ENCODE results near the gene TEX19.

TEX19 gene

GRCh38 chr17:82330322-82331239 lies 28.5 kb upstream of the TEX19 start:
- TF ChIP-seq, protein P1, sequence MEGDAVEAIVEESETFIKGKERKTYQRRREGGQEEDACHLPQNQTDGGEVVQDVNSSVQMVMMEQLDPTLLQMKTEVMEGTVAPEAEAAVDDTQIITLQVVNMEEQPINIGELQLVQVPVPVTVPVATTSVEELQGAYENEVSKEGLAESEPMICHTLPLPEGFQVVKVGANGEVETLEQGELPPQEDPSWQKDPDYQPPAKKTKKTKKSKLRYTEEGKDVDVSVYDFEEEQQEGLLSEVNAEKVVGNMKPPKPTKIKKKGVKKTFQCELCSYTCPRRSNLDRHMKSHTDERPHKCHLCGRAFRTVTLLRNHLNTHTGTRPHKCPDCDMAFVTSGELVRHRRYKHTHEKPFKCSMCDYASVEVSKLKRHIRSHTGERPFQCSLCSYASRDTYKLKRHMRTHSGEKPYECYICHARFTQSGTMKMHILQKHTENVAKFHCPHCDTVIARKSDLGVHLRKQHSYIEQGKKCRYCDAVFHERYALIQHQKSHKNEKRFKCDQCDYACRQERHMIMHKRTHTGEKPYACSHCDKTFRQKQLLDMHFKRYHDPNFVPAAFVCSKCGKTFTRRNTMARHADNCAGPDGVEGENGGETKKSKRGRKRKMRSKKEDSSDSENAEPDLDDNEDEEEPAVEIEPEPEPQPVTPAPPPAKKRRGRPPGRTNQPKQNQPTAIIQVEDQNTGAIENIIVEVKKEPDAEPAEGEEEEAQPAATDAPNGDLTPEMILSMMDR (IDR thresholded peaks at IDR 0.05): no peak
- Mint-ChIP-seq H3K4me1 (peaks cover 46% of the 10 kb centered on the region), H3K9me3 (no peaks in the 10 kb centered on the region), H3K4me3 (no peak overlapping the region), H3K36me3 (ENCODE audit: low read depth) (no peaks in the 10 kb centered on the region), H3K27ac (no peak overlapping the region), H3K27me3 (ENCODE audit: low read depth, poor library complexity) (peaks cover 54% of the 10 kb centered on the region)
- no peak for DNase-seq

GRCh38 chr17:82331345-82331939 lies 27.6 kb upstream of the TEX19 start:
- DNase-seq: no peak
- Mint-ChIP-seq H3K27ac (no peak overlapping the region), H3K36me3 (ENCODE audit: low read depth) (no peaks in the 10 kb centered on the region), H3K4me1 (peaks cover 52% of the 10 kb centered on the region), H3K4me3 (peak overlapping the region; percentile 15), H3K27me3 (ENCODE audit: low read depth, poor library complexity) (peaks cover 62% of the 10 kb centered on the region), H3K9me3 (no peaks in the 10 kb centered on the region)
- TF ChIP-seq, protein P1 (IDR thresholded peaks at IDR 0.05): no peak

DNA sequence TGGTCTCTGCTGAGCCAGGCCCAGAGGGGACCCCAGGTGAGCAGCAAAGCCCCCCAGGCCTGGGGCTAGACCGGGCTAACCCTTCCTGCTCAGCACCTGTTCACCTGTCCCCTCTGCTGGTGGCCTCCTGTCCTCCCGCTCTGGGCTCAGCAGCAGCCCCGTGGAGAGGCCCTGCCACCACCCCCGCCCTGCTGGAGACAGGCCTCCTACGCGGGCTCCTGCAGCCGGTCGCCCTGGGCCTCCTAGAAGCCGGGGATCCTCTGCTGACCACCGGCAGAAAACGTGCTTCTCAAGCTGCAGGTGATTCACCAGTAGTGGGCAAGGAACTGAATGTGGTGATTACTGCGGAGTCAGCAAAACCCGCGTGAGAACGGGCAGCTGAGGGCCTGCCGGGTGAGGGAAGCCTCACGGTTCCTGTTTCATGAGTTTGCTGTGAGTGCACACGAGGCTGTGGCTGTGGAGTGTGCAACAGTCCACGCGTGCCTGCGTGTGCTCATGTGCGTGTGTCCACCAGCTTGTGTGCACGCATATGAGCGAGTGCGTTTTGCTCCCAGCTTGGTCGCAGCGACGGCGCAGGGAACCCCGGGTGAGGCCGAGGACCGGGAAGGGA lies 26.3 kb upstream of the TEX19 start:
- Mint-ChIP-seq H3K27ac (no peak overlapping the region), H3K9me3 (no peaks in the 10 kb centered on the region), H3K27me3 (ENCODE audit: low read depth, poor library complexity) (peaks cover 72% of the 10 kb centered on the region), H3K36me3 (ENCODE audit: low read depth) (no peaks in the 10 kb centered on the region), H3K4me1 (peaks cover 46% of the 10 kb centered on the region), H3K4me3 (peak overlapping the region; percentile 65)
- TF ChIP-seq, protein P1 (IDR thresholded peaks at IDR 0.05): no peak
- no peak for DNase-seq

GRCh38 chr17:82333279-82334171 lies 25.5 kb upstream of the TEX19 start, which contains the start of gene SECTM1:
SECTM1 (minus strand) TSS chr17:82333766; CDS start chr17:82327240, 6,526 bp downstream.
- peak; percentile 51 for DNase-seq
- H3K36me3 Mint-ChIP-seq (ENCODE audit: low read depth): no peaks in the 10 kb centered on the region
- peaks cover 73% of the 10 kb centered on the region for H3K27me3 Mint-ChIP-seq (ENCODE audit: low read depth, poor library complexity)
- H3K27ac Mint-ChIP-seq: no peak within 1 kb of the TSS
- no peaks in the 10 kb centered on the region for H3K9me3 Mint-ChIP-seq
- TF ChIP-seq, protein P1 (IDR thresholded peaks at IDR 0.05): no peak
- H3K4me3 Mint-ChIP-seq: peak within 1 kb of the TSS; percentile 65
- H3K4me1 Mint-ChIP-seq: peaks cover 45% of the 10 kb centered on the region

DNA sequence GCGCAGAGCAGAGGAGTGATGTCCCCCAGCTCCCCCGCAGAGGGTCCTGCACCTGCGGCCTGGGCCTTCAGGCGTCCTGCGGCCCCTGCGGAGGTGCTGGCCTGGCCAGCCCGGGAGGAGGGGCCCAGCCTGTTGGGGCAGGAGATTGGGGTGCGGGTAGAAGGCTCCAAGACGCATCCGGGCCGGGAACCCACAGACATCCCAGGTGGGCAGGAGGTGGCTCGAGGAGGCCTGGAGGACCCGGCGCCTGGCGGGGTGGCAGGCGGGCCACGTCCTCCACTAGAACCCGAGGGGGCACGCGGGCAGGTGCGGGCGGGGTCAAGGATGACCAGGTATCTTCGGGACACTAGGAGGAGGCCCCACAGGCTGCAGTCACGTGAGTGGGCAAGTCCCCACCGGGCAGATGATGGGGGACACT lies 24.8 kb upstream of the TEX19 start:
- TF ChIP-seq, protein P1 (IDR thresholded peaks at IDR 0.05): no peak
- Mint-ChIP-seq H3K36me3 (ENCODE audit: low read depth) (no peaks in the 10 kb centered on the region), H3K4me1 (peaks cover 48% of the 10 kb centered on the region), H3K27ac (no peak overlapping the region), H3K4me3 (no peak overlapping the region), H3K27me3 (ENCODE audit: low read depth, poor library complexity) (peaks cover 76% of the 10 kb centered on the region), H3K9me3 (no peaks in the 10 kb centered on the region)
- no peak for DNase-seq

Measured in nephron progenitor cell (in vitro differentiated cells).